GM21381 (cell line): ENCODE data around the gene CA10.

ENCODE experiments used
- ATAC-seq: cut with Tn5 transposase; IDR thresholded peaks from one replicate; pipeline ENCODE4 v1.9.1; 2021; ENCODE audit warnings: mild to moderate bottlenecking, moderate library complexity; ENCODE audit not compliant: unreplicated experiment

Gene CA10

GRCh38 chr17:51734976-51735375, 423.5 kb downstream of the CA10 start:
- ATAC-seq: no peak

DNA sequence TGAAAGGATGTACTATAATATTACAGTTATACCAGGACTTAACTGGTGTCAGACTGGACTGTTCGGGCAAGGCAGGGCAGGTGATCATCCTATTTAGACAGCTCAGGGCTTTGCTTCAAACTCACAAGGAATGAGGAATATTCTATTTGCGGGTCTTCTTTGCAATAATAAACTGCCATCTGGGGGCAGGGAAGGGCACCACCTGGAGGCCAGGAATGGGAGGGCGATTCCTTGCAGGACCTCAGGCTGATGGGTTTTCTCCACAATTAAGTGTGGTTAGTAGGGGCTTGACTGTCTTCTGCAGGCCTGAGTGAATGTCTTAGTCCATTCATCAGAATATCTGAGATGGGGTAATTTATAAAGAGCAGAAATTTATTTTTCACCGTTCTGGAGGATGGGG, 424.1 kb downstream of the CA10 start:
- ATAC-seq: no peak

DNA sequence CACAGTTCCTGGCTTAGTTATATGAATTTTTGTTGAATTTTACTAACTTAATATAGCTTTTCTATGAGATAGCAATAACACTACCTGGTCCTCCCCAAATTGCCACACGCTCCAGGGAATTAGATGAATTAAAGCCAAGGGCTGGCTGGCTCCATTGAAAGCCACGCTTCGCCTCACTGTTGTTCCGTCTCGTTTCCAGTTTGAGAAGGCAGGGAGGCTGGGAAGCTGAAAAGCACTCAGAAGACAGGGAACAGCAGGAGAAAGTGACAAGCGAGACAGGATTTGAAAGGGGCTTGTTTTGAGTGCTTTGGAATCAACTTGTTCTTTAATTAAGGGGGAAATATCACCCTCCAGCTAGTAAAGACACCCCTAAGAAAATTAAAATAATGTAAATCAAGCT, 425.3 kb downstream of the CA10 start:
- ATAC-seq: no peak

DNA sequence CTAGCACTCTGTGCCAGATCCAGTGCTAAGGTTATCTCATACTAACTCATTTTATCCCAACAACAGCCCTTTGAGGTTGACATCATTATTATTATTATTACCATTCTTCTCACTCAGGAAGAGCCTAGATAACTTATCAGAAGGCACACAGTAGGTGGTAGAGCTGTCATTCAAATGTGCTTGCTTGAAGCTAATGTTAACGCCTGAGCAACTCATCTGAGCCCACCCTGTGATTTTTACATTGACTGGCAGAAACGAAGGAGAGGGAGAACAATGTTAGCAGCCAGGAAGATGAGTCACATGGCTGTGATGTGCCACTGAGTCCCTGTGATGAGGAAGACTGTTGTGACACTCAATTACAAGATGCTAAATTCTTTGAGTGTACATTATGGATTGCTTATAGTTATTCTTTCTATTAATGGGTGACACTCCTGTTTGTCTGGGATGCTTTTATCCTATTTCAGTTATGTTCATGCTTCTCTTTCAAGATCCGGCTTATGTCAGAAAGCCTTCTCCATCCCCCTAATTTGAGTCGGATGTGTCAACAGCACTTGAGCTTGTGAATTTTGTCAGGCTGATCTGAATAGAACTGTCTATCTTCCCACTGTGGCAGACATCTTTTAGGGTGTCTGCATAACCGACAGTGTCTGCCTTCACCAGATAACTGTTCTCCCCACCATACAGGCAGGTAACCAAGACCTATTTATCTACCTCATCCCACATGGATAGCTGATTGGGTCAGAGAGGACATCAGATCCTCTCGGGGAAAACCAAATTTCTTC, 426.4 kb downstream of the CA10 start:
- no peak for ATAC-seq

- no peak for ATAC-seq
Observed at GRCh38 chr17:51730303-51731050, 428.0 kb downstream of the CA10 start.

DNA sequence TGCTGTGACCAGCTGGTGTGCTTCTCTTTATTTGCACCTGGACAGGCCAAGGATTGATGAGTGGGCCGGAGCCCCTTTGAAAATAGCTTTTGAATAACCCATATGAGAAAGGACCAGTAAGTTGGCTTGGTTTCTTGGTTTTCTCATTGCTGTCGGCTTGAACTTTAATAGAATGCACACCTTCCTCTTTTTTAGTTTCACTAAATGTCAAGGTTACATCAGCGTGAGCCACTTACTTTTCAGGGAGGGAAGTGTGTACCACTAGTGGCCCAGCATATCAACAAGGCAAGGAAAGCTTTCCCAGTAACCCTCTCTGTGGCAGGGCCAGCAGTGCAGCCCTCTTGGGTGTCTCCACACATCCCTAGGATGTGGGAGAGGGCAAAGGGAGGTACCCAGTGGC, 433.3 kb downstream of the CA10 start:
- no peak for ATAC-seq

- ATAC-seq: no peak
Observed at GRCh38 chr17:51724043-51724580, 434.4 kb downstream of the CA10 start.

GRCh38 chr17:51722994-51723393, 435.5 kb downstream of the CA10 start:
- no peak for ATAC-seq

DNA sequence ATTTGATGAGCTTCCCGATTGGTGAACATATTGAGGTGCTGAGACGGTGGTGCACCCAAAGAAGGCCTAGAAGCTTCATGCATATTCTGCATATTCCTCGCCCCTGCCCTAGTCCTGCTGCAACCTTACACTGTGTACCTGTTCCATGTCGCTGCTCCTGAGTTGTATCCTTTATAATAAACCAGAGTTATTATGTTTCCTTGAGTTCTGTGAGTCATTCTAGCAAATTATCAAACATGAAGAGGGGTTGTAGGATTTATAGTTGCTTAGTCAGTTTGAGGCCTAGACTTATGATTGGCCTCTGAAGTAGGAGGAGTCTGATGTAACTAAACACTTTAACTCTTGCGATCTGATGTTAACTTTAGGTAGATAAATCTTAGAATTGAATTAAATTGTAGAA, 436.8 kb downstream of the CA10 start:
- ATAC-seq: no peak

GRCh38 chr17:51720439-51720838, 438.1 kb downstream of the CA10 start:
- no peak for ATAC-seq

DNA sequence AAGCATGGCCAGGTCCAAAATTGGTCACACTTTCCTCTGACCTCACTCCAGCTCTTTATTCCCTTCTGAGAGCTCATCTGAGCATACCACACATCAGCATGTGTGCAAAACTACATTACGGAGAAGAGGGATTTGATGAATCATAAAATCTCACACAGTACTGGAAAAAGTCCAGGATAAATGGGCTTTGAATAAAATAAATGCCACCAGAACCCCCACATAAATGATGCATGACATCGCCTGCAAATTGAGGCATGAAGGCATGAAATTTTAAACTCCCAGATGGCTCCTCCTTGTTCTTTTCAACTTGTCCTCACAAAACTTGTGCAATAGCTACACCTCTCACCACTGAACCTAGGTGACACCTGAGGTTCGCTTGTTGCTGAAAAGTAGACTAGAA, 439.5 kb downstream of the CA10 start:
- ATAC-seq: no peak

GRCh38 chr17:51711581-51711980, 446.9 kb downstream of the CA10 start:
- ATAC-seq: no peak

GRCh38 chr17:51710634-51710979, 447.9 kb downstream of the CA10 start:
- ATAC-seq: no peak

DNA sequence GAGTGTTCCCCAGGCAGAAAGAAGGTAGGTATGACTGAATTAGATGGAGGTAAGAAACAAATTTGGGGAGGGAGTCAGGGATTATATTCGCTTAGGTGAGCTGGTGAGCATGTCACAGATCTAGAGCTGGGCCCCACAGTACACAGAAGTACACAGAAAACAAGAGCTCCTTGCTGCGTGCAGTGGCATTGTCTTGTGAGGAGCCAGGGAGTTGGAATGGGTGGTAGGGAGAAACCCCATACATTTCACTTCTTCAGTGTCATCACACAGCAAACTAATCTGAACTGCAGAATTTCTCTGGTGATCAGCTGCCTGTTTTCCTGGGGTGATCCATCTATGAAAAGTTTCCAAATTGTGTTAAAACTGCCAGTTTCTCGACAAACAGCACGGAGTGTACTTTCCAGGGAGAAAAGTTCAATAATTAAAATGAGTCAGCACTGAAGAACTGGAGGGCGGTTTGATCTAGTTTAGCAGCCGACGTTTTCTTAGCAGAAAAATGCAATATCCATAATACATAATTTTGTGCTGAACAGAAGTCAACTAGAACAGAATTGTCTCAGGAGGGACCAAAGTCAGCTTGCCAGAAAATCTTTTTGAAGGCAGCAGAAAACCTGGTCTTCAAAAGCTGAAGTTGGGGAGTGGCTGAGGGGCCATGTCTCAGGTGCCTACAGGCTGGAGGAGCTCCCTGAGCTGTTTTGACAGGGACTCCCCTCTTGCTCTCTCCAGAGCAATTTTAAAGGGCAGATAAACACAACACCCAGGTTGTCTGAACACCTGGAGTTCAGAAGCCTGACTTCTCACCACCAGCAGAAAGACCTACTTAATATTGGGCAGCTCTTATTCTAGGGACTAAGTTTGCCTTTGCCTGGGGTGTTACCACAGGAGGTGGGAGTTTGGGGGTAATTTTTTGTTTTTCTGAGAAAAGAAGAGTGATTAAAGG, 448.6 kb downstream of the CA10 start:
- ATAC-seq: no peak

GRCh38 chr17:51707216-51707615, 451.3 kb downstream of the CA10 start:
- ATAC-seq: no peak

- ATAC-seq: no peak
Observed at GRCh38 chr17:51706093-51706492, 452.4 kb downstream of the CA10 start.

DNA sequence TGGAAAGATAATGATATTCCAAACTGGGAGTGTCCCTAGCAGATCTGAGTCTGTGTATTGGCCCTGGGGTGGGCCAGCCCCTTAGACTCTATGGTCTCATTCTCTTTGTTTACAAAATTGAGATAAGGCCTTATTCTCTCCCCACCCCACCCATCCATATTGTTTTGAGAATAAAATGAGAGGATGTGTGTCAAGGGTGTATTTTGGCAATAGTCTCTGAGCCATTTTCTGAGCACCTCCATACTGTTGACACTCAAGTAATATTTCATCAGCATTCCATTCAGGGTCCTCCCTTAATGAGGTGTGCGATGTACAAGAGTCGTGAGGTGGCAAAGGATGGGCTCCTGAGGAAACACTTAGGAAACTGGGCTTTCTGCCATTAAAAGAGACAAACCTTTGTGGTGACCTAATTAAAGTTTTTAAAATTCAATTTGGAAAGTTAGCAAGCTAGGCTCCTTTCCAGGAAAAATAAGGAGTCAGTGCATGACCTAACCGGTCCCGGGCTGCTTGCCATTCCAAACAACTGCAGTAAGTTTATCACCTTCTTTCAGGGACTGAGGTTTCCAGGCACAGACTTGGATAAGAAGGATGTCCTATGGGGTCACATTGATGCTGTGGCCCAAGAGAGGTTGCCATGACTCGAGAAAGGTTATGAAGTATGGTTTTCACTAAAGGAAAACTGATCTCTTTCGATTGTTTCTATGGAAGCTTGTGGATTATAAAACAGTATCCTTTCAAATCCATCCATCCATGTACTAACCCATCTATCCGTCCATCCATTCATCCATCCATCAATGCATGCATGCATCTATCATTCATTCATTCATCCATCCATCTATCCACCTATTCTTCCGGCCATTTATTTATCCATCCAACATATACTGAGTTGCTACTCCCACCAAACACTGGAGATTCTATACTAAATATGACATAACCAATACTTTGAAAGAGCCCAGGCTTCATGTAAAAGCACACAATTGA, 454.9 kb downstream of the CA10 start:
- ATAC-seq: no peak

GRCh38 chr17:51702963-51703360, 455.6 kb downstream of the CA10 start:
- no peak for ATAC-seq

DNA sequence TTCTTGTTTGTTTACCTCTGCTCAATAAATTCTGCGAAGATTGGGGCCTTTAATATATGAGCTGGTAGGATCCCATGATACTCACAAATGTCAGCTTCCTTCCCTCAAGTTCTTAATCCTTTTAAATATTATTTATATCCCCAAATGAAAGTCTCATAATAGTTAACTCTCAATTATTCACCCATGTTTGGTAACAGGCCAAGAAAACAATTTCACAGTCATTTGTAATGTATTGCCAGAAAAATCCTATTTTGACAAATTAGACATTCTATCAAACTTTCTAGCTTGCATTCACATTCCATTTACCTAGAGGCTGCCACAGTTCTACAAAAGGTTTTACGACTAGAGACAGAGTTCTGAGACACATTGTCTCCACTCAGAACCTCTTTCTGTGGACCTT, 457.0 kb downstream of the CA10 start:
- no peak for ATAC-seq
